ENCODE results near the gene PCSK6.

The PCSK6 gene

DNA sequence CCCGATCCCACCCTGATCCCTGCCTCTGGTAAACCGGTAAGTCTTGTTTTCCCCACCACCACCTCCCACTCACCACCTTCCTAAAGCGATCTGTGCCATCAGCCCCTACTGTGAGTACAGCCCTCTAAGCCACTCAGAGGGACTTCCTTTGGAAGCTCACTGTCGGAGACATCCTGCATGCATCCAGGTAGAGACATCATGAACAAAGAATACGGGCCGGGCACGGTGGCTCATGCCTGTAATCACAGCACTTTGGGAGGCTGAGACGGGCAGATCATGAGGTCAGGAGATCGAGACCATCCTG lies 13.7 kb upstream of the PCSK6 start:
- no peaks in the 10 kb centered on the region for H3F3A ChIP-seq (ENCODE audit: control insufficient read depth, insufficient read depth)
- H3K4me2 ChIP-seq (ENCODE audit: low read length): no peak overlapping the region
- H3K36me3 ChIP-seq (ENCODE audit: control insufficient read depth, low read length): no peaks in the 10 kb centered on the region
- no peak overlapping the region for H3K27ac ChIP-seq (ENCODE audit: low read depth, low read length)
- no peaks in the 10 kb centered on the region for H3K9me2 ChIP-seq (replicated peaks; ENCODE audit: control insufficient read depth, low read length)
- no peak overlapping the region for H3K4me3 ChIP-seq (ENCODE audit: low read length)
- no peaks in the 10 kb centered on the region for H3K9me3 ChIP-seq (ENCODE audit: control insufficient read depth, insufficient read depth, low read length)
- H4K20me1 ChIP-seq (ENCODE audit: control insufficient read depth, insufficient read depth, low read depth, low read length): no peaks in the 10 kb centered on the region
- TF ChIP-seq EZH2phosphoT487 (IDR thresholded peaks at IDR 0.05; ENCODE audit: borderline replicate concordance, low read length): no peak
- TF ChIP-seq, protein P1, sequence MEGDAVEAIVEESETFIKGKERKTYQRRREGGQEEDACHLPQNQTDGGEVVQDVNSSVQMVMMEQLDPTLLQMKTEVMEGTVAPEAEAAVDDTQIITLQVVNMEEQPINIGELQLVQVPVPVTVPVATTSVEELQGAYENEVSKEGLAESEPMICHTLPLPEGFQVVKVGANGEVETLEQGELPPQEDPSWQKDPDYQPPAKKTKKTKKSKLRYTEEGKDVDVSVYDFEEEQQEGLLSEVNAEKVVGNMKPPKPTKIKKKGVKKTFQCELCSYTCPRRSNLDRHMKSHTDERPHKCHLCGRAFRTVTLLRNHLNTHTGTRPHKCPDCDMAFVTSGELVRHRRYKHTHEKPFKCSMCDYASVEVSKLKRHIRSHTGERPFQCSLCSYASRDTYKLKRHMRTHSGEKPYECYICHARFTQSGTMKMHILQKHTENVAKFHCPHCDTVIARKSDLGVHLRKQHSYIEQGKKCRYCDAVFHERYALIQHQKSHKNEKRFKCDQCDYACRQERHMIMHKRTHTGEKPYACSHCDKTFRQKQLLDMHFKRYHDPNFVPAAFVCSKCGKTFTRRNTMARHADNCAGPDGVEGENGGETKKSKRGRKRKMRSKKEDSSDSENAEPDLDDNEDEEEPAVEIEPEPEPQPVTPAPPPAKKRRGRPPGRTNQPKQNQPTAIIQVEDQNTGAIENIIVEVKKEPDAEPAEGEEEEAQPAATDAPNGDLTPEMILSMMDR (IDR thresholded peaks at IDR 0.05; ENCODE audit: low read depth, low read length, poor library complexity, severe bottlenecking): no peak
- H3K27me3 ChIP-seq (ENCODE audit: control insufficient read depth, low read length): no peaks in the 10 kb centered on the region
- H3K4me1 ChIP-seq (ENCODE audit: control insufficient read depth, low read length): no peaks in the 10 kb centered on the region
- no peaks in the 10 kb centered on the region for H3K79me2 ChIP-seq (ENCODE audit: control insufficient read depth, low read length)

- no peaks in the 10 kb centered on the region for H3K4me1 ChIP-seq (ENCODE audit: control insufficient read depth, low read length)
- no peak overlapping the region for H3K27ac ChIP-seq (ENCODE audit: low read depth, low read length)
- H3F3A ChIP-seq (ENCODE audit: control insufficient read depth, insufficient read depth): no peaks in the 10 kb centered on the region
- TF ChIP-seq, protein P1 (IDR thresholded peaks at IDR 0.05; ENCODE audit: low read depth, low read length, poor library complexity, severe bottlenecking): no peak
- no peak for TF ChIP-seq EZH2phosphoT487 (IDR thresholded peaks at IDR 0.05; ENCODE audit: borderline replicate concordance, low read length)
- no peaks in the 10 kb centered on the region for H3K27me3 ChIP-seq (ENCODE audit: control insufficient read depth, low read length)
- H3K36me3 ChIP-seq (ENCODE audit: control insufficient read depth, low read length): no peaks in the 10 kb centered on the region
- H3K9me3 ChIP-seq (ENCODE audit: control insufficient read depth, insufficient read depth, low read length): no peaks in the 10 kb centered on the region
- no peaks in the 10 kb centered on the region for H3K9me2 ChIP-seq (replicated peaks; ENCODE audit: control insufficient read depth, low read length)
- no peaks in the 10 kb centered on the region for H3K79me2 ChIP-seq (ENCODE audit: control insufficient read depth, low read length)
- no peak overlapping the region for H3K4me2 ChIP-seq (ENCODE audit: low read length)
- H4K20me1 ChIP-seq (ENCODE audit: control insufficient read depth, insufficient read depth, low read depth, low read length): no peaks in the 10 kb centered on the region
- H3K4me3 ChIP-seq (ENCODE audit: low read length): no peak overlapping the region
These were observed 13.2 kb upstream of the PCSK6 start for GRCh38 chr15:101502572-101503295.

- TF ChIP-seq EZH2phosphoT487 (IDR thresholded peaks at IDR 0.05; ENCODE audit: borderline replicate concordance, low read length): no peak
- TF ChIP-seq, protein P1 (IDR thresholded peaks at IDR 0.05; ENCODE audit: low read depth, low read length, poor library complexity, severe bottlenecking): peak; percentile 64
- H3K36me3 ChIP-seq (ENCODE audit: control insufficient read depth, low read length): no peaks in the 10 kb centered on the region
- no peaks in the 10 kb centered on the region for H3K27me3 ChIP-seq (ENCODE audit: control insufficient read depth, low read length)
- no peaks in the 10 kb centered on the region for H4K20me1 ChIP-seq (ENCODE audit: control insufficient read depth, insufficient read depth, low read depth, low read length)
- no peaks in the 10 kb centered on the region for H3K9me3 ChIP-seq (ENCODE audit: control insufficient read depth, insufficient read depth, low read length)
- no peaks in the 10 kb centered on the region for H3K9me2 ChIP-seq (replicated peaks; ENCODE audit: control insufficient read depth, low read length)
- no peaks in the 10 kb centered on the region for H3K4me1 ChIP-seq (ENCODE audit: control insufficient read depth, low read length)
- H3K27ac ChIP-seq (ENCODE audit: low read depth, low read length): no peak overlapping the region
- no peaks in the 10 kb centered on the region for H3F3A ChIP-seq (ENCODE audit: control insufficient read depth, insufficient read depth)
- no peak overlapping the region for H3K4me3 ChIP-seq (ENCODE audit: low read length)
- H3K79me2 ChIP-seq (ENCODE audit: control insufficient read depth, low read length): no peaks in the 10 kb centered on the region
- H3K4me2 ChIP-seq (ENCODE audit: low read length): peak overlapping the region; percentile 27; the same call in 1 of the 2 replicates
These were observed 12.3 kb upstream of the PCSK6 start for GRCh38 chr15:101501703-101502373.
